GM19328 (cell line): Measurements from ENCODE around the gene TMEM140.
"Not testable (repeated sequence)": the region's sequence is repeated elsewhere in the genome, so short reads cannot be mapped to it uniquely, and the experiment has no call there.

Experiments
- ATAC-seq: cut with Tn5 transposase; IDR thresholded peaks from one replicate; pipeline ENCODE4 v1.9.1; 2021; ENCODE audit warnings: mild to moderate bottlenecking, moderate library complexity; ENCODE audit not compliant: unreplicated experiment

TMEM140 gene

DNA sequence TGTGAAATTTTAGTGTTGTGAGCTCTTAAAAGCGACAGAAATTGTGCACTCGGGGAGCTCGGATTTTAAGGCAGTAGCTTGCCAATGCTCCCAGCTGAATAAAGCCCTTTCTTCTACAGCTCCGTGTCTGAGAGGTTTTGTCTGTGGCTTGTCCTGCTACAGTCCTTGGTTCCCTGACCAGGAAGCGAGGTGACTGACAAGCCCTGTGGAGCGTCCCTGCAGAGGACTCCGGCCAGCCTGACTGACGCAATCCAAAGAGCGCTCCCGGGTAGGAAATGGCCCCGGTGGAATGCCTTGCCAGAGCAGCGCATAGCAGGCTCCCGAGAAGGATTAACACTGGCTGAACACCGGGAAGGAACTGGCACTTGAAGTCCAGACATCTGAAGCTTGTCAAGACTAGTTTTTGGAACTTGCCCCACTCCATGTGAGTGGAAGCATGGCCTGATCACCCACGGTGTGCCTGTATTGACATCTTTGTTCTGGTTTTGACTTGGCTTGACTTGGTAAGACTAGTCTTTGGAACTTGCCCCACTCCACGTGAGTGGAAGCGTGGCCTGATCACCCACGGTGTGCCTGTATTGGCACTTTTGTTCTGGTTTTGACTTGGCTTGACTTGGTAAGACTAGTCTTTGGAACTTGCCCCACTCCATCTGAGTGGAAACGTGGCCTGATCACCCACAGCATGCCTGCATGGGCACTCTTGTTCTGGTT, 23.9 kb downstream of the TMEM140 start:
- not testable (repeated sequence) for ATAC-seq

DNA sequence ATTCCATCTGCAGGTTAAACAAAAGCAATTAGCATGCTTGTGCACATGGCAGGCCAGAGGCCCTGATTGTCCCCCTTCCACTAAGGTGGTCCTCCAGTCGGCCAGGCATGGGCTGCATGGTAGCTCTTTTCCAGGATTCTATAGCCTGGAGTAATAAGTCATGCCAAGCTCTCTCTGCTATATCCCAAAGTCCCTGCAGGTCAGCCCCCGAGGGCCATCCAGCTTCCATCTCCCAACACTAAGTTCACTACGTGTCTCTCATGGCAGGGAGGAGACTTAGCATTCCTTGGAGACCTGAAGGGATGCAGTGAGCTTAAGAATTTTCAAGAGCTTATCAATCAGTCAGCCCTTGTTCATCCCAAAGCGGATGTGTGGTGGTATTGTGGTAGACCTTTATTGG, 26.0 kb downstream of the TMEM140 start:
- not testable (repeated sequence) for ATAC-seq

DNA sequence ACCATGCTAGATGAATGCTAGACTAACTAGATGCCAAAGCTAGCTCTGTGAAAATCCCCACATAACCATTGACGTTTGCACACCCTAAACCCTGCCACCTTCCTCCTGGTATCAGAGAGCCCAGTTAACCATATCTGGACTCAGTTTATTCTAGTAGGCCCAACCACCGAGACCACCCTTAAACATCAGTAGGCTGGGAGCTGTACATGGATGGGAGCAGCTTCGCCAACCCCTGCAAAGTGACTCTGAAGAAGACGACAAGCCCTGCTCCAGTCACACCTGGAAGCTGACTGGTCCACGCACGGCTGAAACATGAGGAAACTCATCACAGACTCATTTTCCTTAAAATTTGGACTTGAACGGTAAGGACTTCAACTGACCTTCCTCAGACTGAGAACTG, 27.1 kb downstream of the TMEM140 start:
- no peak for ATAC-seq

DNA sequence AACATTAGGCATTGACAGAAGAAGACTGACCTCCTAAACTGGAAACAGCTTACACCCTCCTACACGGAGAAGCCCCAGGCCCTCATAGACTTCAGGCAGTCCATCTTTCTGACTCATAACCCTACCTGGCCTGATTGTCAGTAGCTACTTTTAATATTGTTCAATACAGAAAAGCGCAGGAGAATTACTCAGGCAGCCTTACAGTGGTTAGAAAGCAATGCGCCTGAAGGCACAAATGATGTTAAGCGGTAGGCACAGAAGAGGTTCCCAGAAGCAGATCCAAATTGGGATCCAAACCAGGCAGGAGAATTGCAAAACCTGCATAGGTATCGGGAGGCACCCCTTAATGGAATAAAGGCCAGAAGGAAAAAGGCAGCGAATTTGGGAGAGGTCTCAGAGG, 28.1 kb downstream of the TMEM140 start:
- ATAC-seq = no peak

DNA sequence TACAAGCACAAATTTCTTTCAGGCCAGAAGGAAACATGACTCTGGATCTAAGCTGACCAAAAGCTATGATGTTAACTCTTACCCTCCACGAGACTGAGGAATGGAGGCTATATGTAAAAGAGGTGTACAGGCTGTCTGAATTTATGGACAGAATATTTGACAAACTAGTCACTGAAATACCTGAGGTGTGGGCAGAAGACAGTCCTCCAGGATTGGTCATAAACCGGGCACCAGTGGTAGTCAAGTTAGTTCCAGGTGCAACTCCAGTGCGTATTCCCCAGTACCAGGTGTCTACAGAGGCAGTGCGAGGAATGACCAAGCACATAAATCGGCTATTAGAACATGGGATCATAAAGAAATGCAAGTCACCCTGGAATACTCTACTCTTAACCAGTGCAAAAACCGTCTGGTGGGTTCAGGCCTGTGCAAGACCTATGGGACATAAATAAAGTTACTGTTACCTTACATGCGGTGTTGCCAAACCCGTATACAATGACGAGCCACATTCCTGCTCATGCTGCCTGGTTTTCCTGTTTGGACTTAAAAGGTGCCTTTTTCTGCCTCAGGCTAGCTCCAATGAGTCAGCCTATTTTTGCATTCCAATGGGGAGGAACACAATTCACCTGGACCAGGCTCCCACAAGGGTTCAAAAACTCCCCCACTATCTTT, 29.3 kb downstream of the TMEM140 start:
- ATAC-seq = no peak

DNA sequence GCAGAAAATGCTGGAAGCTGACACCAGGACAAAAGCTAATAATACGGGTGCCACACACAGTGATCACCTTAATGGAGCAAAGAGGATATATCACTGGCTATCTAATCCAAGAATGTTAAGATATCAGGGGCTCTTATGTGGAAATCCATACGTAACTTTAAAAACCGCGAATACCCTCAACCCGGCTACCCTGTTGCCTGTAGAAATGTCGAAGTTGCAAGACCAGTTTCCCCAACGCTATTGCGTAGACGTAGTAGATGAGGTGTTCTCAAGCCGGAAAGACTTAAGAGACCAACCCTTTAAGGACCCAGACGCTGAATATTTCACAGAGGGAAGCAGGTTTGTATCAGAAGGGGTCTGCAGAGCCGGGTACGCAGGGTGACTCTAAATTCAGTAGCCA, 30.5 kb downstream of the TMEM140 start:
- ATAC-seq = no peak

DNA sequence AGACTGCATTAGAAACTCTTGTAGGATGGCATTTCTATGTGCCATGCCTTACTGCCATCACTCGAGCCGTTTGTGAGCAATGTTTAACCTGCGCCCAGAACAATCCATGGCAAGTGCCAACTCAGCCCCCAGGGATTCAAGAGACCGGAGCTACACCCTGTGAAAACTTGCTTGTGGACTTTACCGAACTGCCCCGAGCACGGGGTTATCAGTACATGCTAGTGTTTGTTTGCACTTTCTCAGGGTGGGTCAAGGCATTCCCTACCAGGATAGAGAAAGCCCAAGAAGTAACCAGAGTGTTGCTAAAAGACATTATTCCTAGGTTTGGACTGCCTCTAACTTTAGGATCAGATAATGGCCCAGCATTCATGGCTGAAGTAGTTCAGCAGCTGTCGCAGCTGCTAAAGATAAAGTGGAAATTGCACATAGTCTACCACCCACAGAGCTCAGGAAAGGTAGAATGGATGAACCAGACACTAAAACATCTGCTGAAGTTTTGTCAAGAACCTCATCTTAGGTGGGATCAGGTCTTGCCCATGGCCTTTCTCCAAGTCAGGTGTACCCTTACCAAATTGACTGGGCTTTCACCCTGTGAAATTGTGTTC, 31.6 kb downstream of the TMEM140 start:
- no peak for ATAC-seq

DNA sequence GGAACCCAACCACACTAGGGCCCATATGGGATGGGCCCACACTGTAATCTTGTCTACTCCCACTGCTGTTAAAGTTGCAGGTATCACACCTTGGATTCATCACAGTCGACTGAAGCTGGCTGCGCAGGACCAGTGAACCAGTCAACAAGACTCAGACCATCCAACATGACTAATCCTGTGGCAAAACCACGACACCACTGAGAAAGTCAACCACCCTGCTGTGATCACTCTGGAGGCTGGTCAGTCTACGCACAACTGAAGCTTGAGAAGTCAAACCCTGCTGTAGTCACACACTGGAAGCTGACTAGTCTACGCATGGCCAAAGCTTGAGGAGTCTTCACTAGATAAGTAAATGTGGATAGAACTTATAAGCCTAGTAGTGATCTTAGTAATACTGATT, 32.2 kb downstream of the TMEM140 start:
- ATAC-seq = no peak

DNA sequence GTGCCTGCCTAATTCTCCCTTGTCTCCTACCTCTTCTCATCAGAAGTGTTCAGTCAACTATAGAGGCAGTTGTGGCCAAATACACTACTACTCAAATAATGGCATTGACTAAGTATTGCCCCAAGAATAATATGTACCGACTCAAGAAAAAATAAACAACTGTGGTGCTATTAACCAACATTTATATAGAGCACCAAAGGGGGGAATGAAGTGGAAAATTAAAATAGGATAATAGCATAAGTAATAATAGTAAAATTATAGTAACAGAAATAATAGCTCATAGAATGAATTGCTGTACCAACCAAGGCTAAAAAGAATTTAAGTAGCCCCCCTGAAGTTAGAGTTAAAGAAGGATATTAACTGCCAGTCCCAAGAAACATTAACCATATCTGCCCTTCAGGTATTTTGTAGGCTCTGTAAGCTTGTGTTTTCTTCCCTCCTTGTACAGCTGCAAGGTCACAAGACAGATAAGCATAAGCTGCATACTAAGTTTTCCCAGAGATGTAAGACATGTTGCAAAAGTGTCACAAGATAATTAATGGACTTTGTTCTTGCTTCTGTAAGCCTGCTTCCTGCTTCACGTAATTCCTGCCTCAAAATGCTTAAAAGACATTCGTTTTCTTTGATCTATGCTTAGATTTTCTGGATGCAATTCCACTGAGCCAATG, 33.5 kb downstream of the TMEM140 start:
- ATAC-seq = no peak

DNA sequence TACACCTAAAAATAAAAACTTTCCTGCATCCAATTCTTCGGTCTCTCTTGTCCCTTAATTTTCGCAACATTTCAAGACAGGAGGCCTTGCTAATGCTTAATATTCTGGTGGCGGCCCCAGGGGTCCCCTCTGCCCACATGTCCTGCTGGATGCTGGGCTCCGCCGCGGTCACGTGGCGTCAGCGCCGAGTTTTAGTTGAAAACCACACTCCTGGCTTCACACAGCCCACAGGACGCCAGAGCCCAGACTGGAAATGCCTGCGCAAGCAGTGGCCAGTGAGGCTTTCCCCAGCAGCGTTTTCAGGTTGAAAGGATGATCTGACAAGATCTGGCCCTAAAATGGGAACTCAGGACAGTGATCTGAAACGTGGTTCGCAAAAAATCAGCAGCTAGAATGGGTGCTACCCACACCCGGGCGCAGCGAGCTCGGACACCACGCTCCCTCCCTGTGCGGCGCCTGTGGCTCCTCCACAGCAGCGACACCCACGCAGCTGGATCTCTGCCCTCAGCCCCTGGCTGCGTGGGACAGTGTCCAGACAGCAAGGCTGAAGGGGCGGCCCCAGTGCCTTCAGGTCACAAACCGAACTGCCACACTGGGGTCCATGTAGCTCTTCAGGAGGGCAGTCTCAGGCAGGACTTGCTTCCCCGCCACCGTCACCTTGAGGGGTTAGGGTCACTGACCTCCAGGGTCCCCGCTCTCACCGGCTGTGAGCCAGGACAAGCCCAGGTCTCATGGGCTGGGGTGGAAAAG, 34.2 kb downstream of the TMEM140 start:
- no peak for ATAC-seq

DNA sequence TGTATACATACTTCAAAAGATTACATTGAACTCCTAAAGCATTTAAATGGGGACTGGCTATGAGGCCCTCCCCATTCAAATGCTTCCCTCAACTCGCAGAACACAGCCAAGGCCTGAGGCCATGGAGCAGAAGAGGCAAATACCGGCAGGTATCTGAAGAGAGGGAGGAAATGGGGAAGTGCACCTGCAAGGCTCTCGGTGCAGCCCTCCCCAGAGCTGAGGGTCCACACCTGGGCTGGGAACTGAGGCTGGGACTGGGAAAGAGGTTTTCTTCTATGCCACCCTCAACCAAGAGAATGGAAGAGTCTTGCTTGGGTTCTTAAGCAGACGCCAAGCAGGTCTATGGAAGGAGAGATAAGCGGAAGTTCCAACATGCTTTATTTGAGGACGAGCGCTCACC, 35.6 kb downstream of the TMEM140 start:
- ATAC-seq = no peak

DNA sequence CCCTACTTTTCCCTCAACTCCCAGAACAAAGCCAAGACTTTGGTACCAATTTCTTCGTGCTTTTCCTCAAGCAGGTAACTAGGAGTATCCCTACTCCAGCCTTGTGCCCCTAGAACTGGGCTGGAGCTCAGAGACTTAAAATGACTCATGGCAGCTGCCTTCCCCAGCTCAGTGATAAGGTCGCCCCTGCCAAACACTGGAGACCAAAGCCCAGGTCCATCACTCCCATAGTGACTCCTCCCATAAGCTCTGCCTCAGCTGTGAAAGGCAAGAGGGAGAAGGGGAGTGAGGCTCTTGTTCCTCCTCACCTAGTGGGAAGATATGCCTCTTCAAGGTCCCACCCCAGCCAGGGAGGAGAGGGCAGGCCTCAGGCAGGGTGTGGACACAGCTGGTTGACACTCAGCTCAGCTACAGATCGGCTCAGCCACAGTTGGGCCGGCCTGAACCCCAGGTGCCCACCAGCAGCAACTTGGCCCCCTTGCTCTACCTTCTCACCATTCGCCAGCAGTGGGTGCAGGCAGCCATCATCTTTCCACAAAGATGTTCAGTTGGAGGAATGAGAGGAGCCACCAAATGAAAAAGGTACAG, 36.5 kb downstream of the TMEM140 start:
- no peak for ATAC-seq

DNA sequence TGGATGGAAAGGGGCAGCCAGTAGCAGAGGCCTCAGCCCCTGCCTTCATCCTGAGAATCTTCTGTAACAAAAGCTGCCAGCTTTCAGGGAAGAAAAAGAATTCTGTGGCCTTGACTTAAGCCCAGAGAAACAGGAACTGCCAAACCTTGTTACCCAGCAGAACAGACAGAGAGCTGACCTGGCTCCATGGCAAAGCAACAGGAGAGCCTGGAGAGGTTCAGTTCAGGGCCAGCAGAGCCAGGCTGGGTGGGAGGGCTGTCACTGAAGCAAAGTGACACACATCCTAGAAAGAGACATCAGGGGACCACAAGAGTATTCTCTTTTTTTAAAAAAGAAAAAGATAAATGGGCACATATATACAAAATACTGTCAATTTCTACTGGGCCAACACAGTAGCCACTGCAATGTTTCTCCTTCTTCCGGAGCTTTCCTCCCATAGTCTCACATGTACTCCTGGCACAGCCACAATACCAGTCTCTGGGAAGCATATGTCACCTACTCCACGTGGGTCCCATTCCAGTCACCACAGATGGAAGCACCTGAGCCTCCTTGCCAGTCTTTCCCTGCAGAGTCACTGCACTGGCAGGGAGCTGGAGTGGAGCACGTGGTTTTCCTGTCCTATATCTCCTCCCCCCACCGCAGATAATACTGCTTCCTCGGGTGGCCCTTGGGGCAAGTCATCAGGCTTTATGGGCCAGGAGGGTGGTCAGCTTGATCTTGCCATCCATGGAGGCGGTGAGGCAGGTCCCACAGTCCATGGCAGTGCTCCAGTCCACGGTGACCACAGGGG, 37.8 kb downstream of the TMEM140 start:
- ATAC-seq = no peak

DNA sequence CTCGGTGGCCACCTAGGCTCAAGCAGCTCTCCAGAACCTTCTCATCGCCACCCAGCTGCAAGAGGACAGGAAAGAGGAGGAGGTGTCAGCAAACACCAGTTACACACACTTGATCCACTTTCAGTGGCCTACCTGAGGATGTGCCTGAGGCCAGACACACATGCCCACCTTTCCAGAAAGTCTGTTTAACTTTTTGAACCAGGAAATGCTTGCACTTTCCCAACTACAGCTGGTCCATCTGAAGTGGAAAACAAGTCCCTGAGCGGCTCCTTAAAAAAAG, 38.3 kb downstream of the TMEM140 start:
- no peak for ATAC-seq

DNA sequence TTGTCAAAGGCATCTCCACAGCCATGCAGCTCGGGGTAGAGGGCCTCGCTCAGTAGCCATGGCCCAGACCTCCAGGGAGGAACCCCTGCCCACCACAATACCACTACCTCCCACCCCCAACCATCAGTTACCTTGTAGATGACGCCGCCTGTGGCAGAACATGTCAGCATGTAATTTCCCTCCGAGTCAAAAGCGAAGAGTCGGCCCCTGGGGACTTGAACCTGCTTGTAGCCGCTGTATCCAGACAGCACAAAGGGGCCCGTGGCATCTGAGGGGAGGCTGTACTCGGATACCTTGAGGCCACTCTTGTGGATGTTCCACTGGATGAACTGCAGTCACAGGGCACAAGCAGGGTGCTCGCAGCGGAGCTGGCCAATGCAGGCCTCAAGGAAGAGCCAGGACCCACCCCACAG, 39.0 kb downstream of the TMEM140 start:
- ATAC-seq = peak; percentile 68

DNA sequence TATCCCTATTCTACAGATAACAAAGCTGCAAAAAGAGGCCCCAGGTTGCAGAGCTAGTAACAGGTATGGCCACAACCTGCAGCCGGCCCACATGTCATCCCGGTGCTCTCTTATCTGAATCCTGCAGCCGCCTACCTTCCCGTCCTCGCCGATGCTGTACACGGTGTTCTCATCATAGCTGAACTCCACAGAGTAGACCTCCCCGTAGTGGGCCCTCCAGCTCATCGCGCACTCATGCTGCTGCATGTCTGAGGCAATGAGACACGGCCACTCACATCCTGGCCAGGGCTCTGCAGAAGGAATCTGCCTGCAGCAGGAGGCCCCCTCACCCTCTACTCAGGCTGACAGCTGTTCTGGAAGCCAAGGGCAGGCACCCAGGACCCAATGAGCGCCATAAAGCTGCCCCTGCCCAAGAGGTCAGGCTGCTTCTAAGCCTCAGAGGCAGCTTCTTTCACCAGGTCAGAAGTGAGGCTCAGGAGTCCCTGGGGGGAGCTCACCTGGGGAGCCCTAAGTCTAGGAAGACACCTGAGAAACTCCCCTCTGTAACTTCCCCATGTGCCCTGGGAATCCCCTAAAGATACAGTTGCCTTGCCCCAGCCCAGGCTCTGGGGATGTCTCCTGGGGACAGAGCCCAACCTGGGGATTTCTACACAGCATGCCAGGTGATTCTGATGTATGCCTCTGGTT, 40.6 kb downstream of the TMEM140 start:
- ATAC-seq = no peak

DNA sequence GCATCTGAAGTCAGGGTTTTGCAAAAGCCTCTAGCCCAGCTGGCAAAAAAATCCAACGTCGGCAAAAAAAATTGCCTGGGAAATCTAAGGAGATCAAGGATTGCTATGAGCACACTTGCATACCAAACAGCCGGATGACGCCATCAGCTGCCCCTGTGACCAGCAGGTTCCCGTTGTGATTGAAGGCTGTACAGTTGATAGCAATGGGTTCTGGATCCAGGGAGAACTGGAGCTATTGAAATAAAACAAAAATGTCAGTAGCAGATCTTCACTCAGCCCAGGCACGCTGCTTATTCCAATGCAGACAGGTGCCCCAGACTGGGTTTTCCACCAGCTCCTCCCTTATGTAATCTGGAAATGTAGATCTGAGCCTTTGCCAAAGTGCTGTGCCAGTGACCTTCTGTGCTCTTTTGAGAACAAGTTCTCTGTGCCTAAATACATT, 41.4 kb downstream of the TMEM140 start:
- ATAC-seq = no peak

DNA sequence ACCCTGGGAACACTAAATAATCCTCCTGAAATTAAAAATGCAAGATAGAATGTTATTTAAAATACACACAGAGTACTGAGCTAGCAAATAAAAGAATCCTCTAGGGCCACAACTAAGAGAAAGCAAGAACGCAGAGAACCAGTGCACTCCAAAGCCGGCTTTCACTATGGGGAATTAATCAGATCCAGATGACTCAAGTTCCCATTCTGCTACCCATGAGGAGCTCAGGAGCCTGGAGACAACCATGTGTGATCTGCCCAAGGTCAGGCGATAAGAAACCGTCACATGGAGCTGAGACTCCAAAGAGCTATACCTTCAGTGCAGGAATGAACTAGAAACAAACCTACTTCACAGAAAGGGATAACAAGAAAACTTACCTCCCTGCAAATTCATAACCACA, 42.1 kb downstream of the TMEM140 start:
- ATAC-seq = no peak

DNA sequence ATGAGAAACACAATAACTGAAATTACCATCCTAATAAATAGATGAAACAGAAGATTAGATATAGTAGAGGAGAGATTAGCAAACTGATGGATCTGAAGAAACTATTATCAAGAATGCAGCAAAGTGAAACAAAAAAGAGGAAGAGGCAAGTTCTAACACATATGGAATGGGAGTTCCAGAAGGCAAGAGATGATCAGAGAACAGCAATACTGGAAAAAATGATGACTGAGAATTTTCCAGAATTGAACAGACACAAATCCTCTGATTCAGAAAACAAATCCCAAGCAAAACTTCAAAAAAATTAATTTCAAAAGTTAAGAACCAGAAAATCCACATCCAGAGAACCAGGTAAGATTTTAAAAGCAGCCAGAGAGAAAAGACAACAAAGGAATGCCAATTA, 42.8 kb downstream of the TMEM140 start:
- ATAC-seq = no peak
